Spleen (tissue), 7 donors: Measurements from ENCODE around the gene USP7.

Experiments
- POLR2A ChIP-seq, 3 donors: fragments of 450-650 bp; IDR thresholded peaks; one replicate each; pipeline ENCODE4 v1.5.1; 2017; ENCODE audit warnings: antibody characterized with exemption in 3 of 3, mild to moderate bottlenecking in 1 of 3
- POLR2AphosphoS5 ChIP-seq, 3 donors: sonication (generic); formaldehyde crosslinking; IDR thresholded peaks; one replicate each; pipeline ENCODE4 v1.5.1; 2017; ENCODE audit warnings: antibody characterized with exemption in 3 of 3
- TF ChIP-seq, protein P1 (sequence below), 11 experiments: fragments of 200-600 bp in 7 of 11; fragments of 450-650 bp in 4 of 11; sonication (generic) in 4 of 11; IDR thresholded peaks in 8 of 11; conservative IDR thresholded peaks in 3 of 11; 1 replicate in 7 of 11; 2 replicates in 4 of 11; pipeline versions ENCODE4 v1.4.0 to v1.8.0; 2016 to 2021; ENCODE audit warnings: antibody characterized with exemption in 11 of 11, inconsistent platforms in 4 of 11, mild to moderate bottlenecking in 1 of 11
- donor health status: DM: no; HTN: no; CAD: no; lungs with moderate emphysema.
- donor health status: DM: no; HTN: no; CAD: no.
- donor health status: DM: no; HTN: no; CAD: no.

DNA sequence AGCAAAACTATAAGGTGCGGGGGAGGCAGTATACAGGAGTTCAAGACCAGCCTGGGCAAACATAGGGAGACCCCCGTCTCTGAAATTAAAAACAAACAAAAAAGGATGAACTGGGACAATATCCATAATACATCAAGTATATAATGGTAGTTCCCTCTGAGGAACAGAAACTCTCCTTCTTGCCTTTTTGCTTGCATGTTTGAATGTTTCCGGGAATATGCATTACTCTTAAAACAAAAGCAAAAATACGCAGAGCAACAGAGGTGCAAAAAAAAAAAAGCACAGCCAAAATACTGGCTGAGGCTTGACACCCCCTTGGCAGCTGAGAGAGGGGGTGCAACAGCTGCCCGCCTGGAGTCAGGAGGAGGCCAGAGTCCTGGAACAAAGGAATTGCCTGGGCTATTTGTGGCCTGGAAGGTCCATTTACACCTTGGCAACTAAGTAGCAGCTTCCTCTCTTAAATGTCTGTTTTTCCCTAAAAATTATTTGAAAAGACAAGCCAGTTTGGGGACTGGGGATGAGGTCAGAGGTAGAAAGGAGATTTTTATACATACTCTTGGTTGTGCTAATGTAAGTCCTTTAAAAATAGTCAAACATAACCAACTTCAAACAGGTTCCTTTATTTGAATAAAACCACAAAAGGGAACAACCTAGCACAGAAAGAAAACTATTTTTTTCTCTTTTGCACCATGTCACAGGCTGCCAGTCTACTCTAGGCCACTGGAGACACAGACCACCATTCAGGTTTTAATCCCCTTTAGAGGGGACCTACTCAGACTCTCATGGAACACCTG is 19.5 kb downstream of the USP7 start:
- TF ChIP-seq, protein P1, sequence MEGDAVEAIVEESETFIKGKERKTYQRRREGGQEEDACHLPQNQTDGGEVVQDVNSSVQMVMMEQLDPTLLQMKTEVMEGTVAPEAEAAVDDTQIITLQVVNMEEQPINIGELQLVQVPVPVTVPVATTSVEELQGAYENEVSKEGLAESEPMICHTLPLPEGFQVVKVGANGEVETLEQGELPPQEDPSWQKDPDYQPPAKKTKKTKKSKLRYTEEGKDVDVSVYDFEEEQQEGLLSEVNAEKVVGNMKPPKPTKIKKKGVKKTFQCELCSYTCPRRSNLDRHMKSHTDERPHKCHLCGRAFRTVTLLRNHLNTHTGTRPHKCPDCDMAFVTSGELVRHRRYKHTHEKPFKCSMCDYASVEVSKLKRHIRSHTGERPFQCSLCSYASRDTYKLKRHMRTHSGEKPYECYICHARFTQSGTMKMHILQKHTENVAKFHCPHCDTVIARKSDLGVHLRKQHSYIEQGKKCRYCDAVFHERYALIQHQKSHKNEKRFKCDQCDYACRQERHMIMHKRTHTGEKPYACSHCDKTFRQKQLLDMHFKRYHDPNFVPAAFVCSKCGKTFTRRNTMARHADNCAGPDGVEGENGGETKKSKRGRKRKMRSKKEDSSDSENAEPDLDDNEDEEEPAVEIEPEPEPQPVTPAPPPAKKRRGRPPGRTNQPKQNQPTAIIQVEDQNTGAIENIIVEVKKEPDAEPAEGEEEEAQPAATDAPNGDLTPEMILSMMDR (IDR thresholded peaks at IDR 0.05 in 8 of 11, conservative IDR thresholded peaks at IDR 0.05 in 3 of 11), result peak in 2 of 11 experiments; percentile 9 to 33
- no peak for TF ChIP-seq POLR2A (IDR thresholded peaks at IDR 0.05)
- peak in 1 of 3 donors; percentile 26 for TF ChIP-seq POLR2AphosphoS5 (IDR thresholded peaks at IDR 0.05)
